HEK293 (cell line): ENCODE measurements around the gene PREX1.

ENCODE experiments used
- CTCF ChIA-PET: fragments of 350-600 bp; formaldehyde crosslinking; extraction: SDS; loops from one replicate; lab custom pipeline; 2021; ENCODE audit warnings: antibody characterized with exemption; lab: Yijun Ruan, JAX
- POLR2A ChIA-PET: fragments of 300-600 bp; formaldehyde crosslinking; extraction: SDS; loops from one replicate; lab custom pipeline; 2020; ENCODE audit warnings: antibody characterized with exemption, inconsistent platforms; lab: Yijun Ruan, JAX
- H3K27ac ChIP-seq: fragments of 200-500 bp; sonication (Bioruptor generic); 2 replicates; pipeline ENCODE4 v1.5.1; 2014; ENCODE audit warnings: low read depth, low read length, control low read depth, inconsistent platforms; ENCODE audit errors: extremely low read depth
- H3K36me3 ChIP-seq, 2 experiments: fragments of 200-500 bp in 1 of 2; sonication (Bioruptor generic) in 1 of 2; 1 replicate in 1 of 2; 2 replicates in 1 of 2; pipeline ENCODE4 v1.5.1; 2014 to 2017; ENCODE audit warnings: inconsistent platforms in 2 of 2, low read length in 2 of 2; ENCODE audit not compliant: control insufficient read depth in 2 of 2, insufficient read depth in 1 of 2
- H3K4me1 ChIP-seq: fragments of 200-500 bp; sonication (Bioruptor generic); 2 replicates; pipeline ENCODE4 v1.5.1; 2014; ENCODE audit warnings: mild to moderate bottlenecking, low read length, inconsistent platforms; ENCODE audit not compliant: control insufficient read depth, insufficient read depth
- H3K4me3 ChIP-seq: 2 replicates; pipeline ENCODE4 v1.5.1; 2011; ENCODE audit warnings: low read depth, mild to moderate bottlenecking, control low read depth, low read length, moderate library complexity
- H3K9me3 ChIP-seq: fragments of 200-500 bp; sonication (Bioruptor generic); 2 replicates; pipeline ENCODE4 v1.5.1; 2014; ENCODE audit warnings: low read depth, low read length, inconsistent platforms; ENCODE audit not compliant: control insufficient read depth, insufficient read depth
- GLIS1 ChIP-seq: fragments of 450-650 bp; formaldehyde crosslinking; IDR thresholded peaks from 2 replicates; pipeline ENCODE4 v1.5.1; 2016; ENCODE audit warnings: missing biosample characterization, missing genetic modification characterization
- KLF1 ChIP-seq: fragments of 450-650 bp; formaldehyde crosslinking; IDR thresholded peaks from 2 replicates; pipeline ENCODE4 v1.5.1; 2016; ENCODE audit warnings: missing biosample characterization, missing genetic modification characterization
- KLF10 ChIP-seq: fragments of 450-650 bp; IDR thresholded peaks from 2 replicates; pipeline ENCODE4 v1.5.1; 2018; ENCODE audit warnings: missing biosample characterization, mild to moderate bottlenecking, missing genetic modification characterization
- MYNN ChIP-seq: fragments of 450-650 bp; formaldehyde crosslinking; IDR thresholded peaks from 2 replicates; pipeline ENCODE4 v1.5.1; 2016; ENCODE audit warnings: missing biosample characterization, missing genetic modification characterization, borderline replicate concordance
- SP7 ChIP-seq: fragments of 450-650 bp; formaldehyde crosslinking; IDR thresholded peaks from 2 replicates; pipeline ENCODE4 v1.5.1; 2016; ENCODE audit warnings: missing biosample characterization, missing genetic modification characterization
- ZBTB17 ChIP-seq: fragments of 450-650 bp; formaldehyde crosslinking; IDR thresholded peaks from 2 replicates; pipeline ENCODE4 v1.5.1; 2016; ENCODE audit warnings: missing biosample characterization, missing genetic modification characterization
- ZBTB21 ChIP-seq: fragments of 450-650 bp; formaldehyde crosslinking; IDR thresholded peaks from 2 replicates; pipeline ENCODE4 v1.5.1; 2017; ENCODE audit warnings: missing biosample characterization, missing genetic modification characterization
- ZFP41 ChIP-seq: fragments of 450-650 bp; formaldehyde crosslinking; IDR thresholded peaks from 2 replicates; pipeline ENCODE4 v1.5.1; 2016; ENCODE audit warnings: missing biosample characterization, missing genetic modification characterization, borderline replicate concordance
- ZNF112 ChIP-seq: fragments of 450-650 bp; formaldehyde crosslinking; IDR thresholded peaks from 2 replicates; pipeline ENCODE4 v1.5.0; 2017; ENCODE audit warnings: missing biosample characterization, missing genetic modification characterization
- ZNF23 ChIP-seq: fragments of 450-650 bp; formaldehyde crosslinking; IDR thresholded peaks from 2 replicates; pipeline ENCODE4 v1.5.1; 2016; ENCODE audit warnings: missing biosample characterization, missing genetic modification characterization, borderline replicate concordance
- ZNF37A ChIP-seq: fragments of 450-650 bp; IDR thresholded peaks from 2 replicates; pipeline ENCODE4 v1.5.1; 2018; ENCODE audit warnings: missing biosample characterization, missing genetic modification characterization
- ZNF473 ChIP-seq: fragments of 450-650 bp; formaldehyde crosslinking; IDR thresholded peaks from 2 replicates; pipeline ENCODE4 v1.5.1; 2017; ENCODE audit warnings: missing biosample characterization, missing genetic modification characterization
- ZNF777 ChIP-seq: fragments of 450-650 bp; formaldehyde crosslinking; IDR thresholded peaks from 2 replicates; pipeline ENCODE4 v1.5.1; 2017; ENCODE audit warnings: missing biosample characterization, missing genetic modification characterization, borderline replicate concordance
- TF ChIP-seq, protein P1 (sequence below): fragments of 450-650 bp; formaldehyde crosslinking; IDR thresholded peaks from 2 replicates; pipeline ENCODE4 v1.5.1; 2016; ENCODE audit warnings: missing biosample characterization, missing genetic modification characterization
- TF ChIP-seq, protein P2 (sequence below): fragments of 450-650 bp; formaldehyde crosslinking; IDR thresholded peaks from 2 replicates; pipeline ENCODE4 v1.5.1; 2016; ENCODE audit warnings: missing biosample characterization, missing genetic modification characterization, borderline replicate concordance
- TF ChIP-seq, protein P3 (sequence below): fragments of 450-650 bp; formaldehyde crosslinking; IDR thresholded peaks from 2 replicates; pipeline ENCODE4; 2016; ENCODE audit warnings: missing biosample characterization, missing genetic modification characterization
- TF ChIP-seq, protein P4 (sequence below): fragments of 450-650 bp; formaldehyde crosslinking; IDR thresholded peaks from 2 replicates; pipeline ENCODE4 v1.5.1; 2016; ENCODE audit warnings: missing biosample characterization, missing genetic modification characterization, low read depth
- TF ChIP-seq, protein P5 (sequence below): fragments of 450-650 bp; formaldehyde crosslinking; IDR thresholded peaks from 2 replicates; pipeline ENCODE4 v1.5.1; 2016; ENCODE audit warnings: missing biosample characterization, missing genetic modification characterization

PREX1 gene

DNA sequence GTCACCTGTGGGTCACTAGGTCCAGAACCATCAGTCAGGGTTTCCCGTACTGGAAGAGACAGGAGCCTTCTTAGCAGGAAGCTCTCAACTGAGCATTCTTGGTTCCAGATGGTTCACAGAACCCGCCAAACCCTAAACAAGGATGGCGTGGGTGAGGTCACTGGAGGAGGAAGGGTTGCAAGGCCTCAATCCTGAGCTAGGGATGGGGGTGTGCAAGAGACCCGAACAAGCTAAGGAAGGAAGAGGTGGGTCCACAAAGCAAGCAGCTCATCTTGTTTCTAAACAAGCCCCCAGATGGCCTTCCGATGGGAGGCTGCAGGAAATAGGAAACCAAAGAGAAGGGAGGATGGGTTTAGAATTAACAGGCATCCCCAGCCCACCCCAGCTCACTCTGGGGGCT is 92.7 kb downstream of the PREX1 start:
- ChIA-PET POLR2A (no interaction called here), CTCF (interaction anchor here (1.0 kb wide), 1 partner anchor 78 kb away, joined by 3 read pairs; no protein-coding TSS in a partner anchor)
- no peaks in the 10 kb centered on the region for H3K36me3 ChIP-seq
- no peak overlapping the region for H3K4me3 ChIP-seq
- H3K27ac ChIP-seq, result no peak overlapping the region
- H3K4me1 ChIP-seq, result no peaks in the 10 kb centered on the region
- TF ChIP-seq SP7 (tag by site-specific recombination), result no peak
- no peak for TF ChIP-seq MYNN (tag by site-specific recombination)
- TF ChIP-seq ZNF112 (tag by site-specific recombination), result no peak
- TF ChIP-seq ZNF23 (tag by site-specific recombination), result no peak
- TF ChIP-seq, all 188 proteins: peak for 0
- no peaks in the 10 kb centered on the region for H3K9me3 ChIP-seq

DNA sequence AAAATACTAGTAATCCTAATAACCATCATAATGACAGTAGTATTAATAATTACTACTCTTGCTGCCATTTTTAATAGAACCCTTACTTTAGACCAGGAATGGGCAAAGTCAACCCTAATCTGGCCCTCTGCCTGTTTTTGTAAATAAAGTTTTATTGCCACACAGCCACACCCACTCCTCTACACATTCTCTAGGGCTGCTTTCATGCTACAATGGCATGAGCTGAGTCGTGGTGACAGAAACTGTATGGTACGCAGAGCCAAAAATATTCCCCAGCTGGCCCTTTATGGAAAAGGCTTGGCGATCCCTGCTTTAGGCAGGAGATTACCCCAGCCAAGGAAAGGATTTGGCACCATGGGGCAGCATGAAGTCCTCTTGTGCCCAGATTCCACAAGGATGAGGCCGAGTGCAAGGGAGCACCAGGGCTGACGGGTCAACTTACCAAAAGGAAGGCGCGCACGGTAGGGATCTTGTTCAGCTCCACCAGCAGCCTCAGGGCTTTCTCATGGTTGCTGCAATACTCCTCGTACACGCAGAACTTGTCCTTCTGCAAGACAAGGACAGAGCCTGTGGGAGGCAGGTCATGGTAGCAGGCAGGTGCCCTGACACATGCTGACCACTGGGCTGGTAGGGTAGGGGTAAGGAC is 93.6 kb downstream of the PREX1 start:
- Histone ChIP-seq H3K4me3 (no peak overlapping the region), H3K4me1 (no peaks in the 10 kb centered on the region), H3K36me3 (no peaks in the 10 kb centered on the region), H3K27ac (no peak overlapping the region), H3K9me3 (no peaks in the 10 kb centered on the region)
- POLR2A ChIA-PET, result no interaction called here
- TF ChIP-seq, protein P1, sequence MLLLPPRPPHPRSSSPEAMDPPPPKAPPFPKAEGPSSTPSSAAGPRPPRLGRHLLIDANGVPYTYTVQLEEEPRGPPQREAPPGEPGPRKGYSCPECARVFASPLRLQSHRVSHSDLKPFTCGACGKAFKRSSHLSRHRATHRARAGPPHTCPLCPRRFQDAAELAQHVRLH (tag by site-specific recombination), result no peak
- TF ChIP-seq KLF10, result peak; percentile 53; the same call in 1 of the 2 replicates
- TF ChIP-seq ZNF37A (tag by site-specific recombination), result no peak
- no peak for TF ChIP-seq ZFP41 (tag by site-specific recombination)
- TF ChIP-seq KLF1 (tag by site-specific recombination), result 0 out of 2 replicates have a peak, but pooled peaks have one; percentile 31
- no peak for TF ChIP-seq ZBTB21 (tag by site-specific recombination)
- TF ChIP-seq, protein P2, sequence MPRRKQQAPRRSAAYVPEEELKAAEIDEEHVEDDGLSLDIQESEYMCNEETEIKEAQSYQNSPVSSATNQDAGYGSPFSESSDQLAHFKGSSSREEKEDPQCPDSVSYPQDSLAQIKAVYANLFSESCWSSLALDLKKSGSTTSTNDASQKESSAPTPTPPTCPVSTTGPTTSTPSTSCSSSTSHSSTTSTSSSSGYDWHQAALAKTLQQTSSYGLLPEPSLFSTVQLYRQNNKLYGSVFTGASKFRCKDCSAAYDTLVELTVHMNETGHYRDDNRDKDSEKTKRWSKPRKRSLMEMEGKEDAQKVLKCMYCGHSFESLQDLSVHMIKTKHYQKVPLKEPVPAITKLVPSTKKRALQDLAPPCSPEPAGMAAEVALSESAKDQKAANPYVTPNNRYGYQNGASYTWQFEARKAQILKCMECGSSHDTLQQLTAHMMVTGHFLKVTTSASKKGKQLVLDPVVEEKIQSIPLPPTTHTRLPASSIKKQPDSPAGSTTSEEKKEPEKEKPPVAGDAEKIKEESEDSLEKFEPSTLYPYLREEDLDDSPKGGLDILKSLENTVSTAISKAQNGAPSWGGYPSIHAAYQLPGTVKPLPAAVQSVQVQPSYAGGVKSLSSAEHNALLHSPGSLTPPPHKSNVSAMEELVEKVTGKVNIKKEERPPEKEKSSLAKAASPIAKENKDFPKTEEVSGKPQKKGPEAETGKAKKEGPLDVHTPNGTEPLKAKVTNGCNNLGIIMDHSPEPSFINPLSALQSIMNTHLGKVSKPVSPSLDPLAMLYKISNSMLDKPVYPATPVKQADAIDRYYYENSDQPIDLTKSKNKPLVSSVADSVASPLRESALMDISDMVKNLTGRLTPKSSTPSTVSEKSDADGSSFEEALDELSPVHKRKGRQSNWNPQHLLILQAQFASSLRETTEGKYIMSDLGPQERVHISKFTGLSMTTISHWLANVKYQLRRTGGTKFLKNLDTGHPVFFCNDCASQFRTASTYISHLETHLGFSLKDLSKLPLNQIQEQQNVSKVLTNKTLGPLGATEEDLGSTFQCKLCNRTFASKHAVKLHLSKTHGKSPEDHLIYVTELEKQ (tag by site-specific recombination), result no peak
- TF ChIP-seq, protein P3, sequence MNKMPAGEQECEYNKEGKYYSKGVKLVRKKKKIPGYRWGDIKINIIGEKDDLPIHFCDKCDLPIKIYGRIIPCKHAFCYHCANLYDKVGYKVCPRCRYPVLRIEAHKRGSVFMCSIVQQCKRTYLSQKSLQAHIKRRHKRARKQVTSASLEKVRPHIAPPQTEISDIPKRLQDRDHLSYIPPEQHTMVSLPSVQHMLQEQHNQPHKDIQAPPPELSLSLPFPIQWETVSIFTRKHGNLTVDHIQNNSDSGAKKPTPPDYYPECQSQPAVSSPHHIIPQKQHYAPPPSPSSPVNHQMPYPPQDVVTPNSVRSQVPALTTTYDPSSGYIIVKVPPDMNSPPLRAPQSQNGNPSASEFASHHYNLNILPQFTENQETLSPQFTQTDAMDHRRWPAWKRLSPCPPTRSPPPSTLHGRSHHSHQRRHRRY, result no peak
- CTCF ChIA-PET, result interaction anchor here (0.6 to 1.0 kb wide), 2 partner anchors 77 to 482 kb away, joined by 3 to 4 read pairs; no protein-coding TSS in a partner anchor

DNA sequence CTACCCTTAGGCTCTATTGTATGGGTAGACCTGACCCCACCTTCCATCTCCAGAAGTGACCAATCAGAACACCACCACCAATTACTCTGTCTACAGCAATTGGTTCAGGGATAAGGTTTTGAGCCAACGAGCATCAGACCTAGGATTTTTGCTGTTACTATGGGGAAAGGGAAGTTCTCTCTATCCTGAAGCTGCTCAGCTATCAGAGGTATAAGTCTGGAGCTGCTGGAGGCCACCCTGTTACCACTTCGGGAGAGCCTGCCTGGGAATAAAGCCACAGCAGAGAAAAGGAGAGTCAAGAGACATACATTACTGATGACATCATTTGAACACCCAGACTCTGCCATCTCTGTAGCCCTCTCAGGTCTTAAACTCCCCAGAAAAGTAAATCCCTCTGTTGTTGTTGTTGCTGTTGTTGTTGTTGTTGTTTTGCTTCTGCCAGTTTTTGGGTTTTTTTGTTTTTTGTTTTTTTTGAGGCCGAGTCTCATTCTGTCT is 94.5 kb downstream of the PREX1 start:
- H3K4me1 ChIP-seq, result no peaks in the 10 kb centered on the region
- no peak overlapping the region for H3K27ac ChIP-seq
- H3K4me3 ChIP-seq, result no peak overlapping the region
- ChIA-PET CTCF (interaction anchor here (0.6 kb wide), 1 partner anchor 483 kb away, joined by 4 read pairs; no protein-coding TSS in a partner anchor), POLR2A (no interaction called here)
- TF ChIP-seq, protein P4, sequence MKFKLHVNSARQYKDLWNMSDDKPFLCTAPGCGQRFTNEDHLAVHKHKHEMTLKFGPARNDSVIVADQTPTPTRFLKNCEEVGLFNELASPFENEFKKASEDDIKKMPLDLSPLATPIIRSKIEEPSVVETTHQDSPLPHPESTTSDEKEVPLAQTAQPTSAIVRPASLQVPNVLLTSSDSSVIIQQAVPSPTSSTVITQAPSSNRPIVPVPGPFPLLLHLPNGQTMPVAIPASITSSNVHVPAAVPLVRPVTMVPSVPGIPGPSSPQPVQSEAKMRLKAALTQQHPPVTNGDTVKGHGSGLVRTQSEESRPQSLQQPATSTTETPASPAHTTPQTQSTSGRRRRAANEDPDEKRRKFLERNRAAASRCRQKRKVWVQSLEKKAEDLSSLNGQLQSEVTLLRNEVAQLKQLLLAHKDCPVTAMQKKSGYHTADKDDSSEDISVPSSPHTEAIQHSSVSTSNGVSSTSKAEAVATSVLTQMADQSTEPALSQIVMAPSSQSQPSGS (tag by site-specific recombination), result peak; percentile 75
- TF ChIP-seq ZBTB17 (peak; percentile 42), ZNF473 (tag by site-specific recombination) (no peak), ZNF777 (tag by site-specific recombination) (no peak), GLIS1 (peak; percentile 55)
- TF ChIP-seq, protein P5, sequence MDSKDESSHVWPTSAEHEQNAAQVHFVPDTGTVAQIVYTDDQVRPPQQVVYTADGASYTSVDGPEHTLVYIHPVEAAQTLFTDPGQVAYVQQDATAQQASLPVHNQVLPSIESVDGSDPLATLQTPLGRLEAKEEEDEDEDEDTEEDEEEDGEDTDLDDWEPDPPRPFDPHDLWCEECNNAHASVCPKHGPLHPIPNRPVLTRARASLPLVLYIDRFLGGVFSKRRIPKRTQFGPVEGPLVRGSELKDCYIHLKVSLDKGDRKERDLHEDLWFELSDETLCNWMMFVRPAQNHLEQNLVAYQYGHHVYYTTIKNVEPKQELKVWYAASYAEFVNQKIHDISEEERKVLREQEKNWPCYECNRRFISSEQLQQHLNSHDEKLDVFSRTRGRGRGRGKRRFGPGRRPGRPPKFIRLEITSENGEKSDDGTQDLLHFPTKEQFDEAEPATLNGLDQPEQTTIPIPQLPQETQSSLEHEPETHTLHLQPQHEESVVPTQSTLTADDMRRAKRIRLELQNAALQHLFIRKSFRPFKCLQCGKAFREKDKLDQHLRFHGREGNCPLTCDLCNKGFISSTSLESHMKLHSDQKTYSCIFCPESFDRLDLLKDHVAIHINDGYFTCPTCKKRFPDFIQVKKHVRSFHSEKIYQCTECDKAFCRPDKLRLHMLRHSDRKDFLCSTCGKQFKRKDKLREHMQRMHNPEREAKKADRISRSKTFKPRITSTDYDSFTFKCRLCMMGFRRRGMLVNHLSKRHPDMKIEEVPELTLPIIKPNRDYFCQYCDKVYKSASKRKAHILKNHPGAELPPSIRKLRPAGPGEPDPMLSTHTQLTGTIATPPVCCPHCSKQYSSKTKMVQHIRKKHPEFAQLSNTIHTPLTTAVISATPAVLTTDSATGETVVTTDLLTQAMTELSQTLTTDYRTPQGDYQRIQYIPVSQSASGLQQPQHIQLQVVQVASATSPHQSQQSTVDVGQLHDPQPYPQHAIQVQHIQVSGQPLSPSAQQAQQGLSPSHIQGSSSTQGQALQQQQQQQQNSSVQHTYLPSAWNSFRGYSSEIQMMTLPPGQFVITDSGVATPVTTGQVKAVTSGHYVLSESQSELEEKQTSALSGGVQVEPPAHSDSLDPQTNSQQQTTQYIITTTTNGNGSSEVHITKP (tag by site-specific recombination), result peak; percentile 95
- no peaks in the 10 kb centered on the region for H3K36me3 ChIP-seq
- H3K9me3 ChIP-seq, result no peaks in the 10 kb centered on the region
